ENCODE data around the gene GBP6.
"Not testable (repeated sequence)": the region's sequence is repeated elsewhere in the genome, so short reads cannot be mapped to it uniquely, and the experiment has no call there.

GBP6 gene

GRCh38 chr1:89367221-89367620 lies 3.4 kb downstream of the GBP6 start:
- DNase-seq (ENCODE audit: low read depth in 3 of 3, low spot score in 1 of 3), result no peak

- DNase-seq (ENCODE audit: low read depth in 3 of 3, low spot score in 1 of 3), result no peak
Observed at GRCh38 chr1:89369331-89369730, 5.5 kb downstream of the GBP6 start.

GRCh38 chr1:89373810-89374209 lies 10.0 kb downstream of the GBP6 start:
- not testable (repeated sequence) for DNase-seq (ENCODE audit: low read depth in 3 of 3, low spot score in 1 of 3)

DNA sequence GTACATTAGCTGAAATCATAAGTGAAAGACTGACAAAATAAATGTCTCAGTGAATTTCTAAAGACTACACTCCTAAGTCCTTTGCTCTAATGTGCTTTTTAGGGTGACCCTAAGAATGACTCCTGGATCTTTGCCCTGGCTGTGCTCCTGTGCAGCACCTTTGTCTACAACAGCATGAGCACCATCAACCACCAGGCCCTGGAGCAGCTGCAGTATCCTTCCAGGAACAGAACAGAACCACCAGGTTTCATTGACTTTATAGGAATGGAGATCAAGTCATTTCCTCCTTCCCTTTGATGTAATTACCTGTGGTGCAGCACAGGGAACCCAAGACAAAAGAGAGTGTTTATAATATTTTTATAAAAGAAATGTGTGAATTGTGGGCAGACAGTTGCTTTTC lies 14.1 kb downstream of the GBP6 start:
- DNase-seq (ENCODE audit: low read depth in 3 of 3, low spot score in 1 of 3), result no peak

DNA sequence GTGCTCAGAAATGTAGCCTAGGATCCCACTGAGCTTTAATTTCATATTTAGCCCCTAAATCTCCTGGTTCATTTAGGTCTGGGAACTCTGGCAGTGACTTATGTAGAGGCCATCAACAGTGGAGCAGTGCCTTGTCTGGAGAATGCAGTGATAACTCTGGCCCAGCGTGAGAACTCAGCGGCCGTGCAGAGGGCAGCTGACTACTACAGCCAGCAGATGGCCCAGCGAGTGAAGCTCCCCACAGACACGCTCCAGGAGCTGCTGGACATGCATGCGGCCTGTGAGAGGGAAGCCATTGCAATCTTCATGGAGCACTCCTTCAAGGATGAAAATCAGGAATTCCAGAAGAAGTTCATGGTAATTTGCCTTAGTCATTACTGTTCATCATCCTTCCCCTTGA lies 17.8 kb downstream of the GBP6 start:
- no peak for DNase-seq (ENCODE audit: low read depth in 3 of 3, low spot score in 1 of 3)

- DNase-seq (ENCODE audit: low read depth in 3 of 3, low spot score in 1 of 3), result no peak
Observed at GRCh38 chr1:89382479-89382878, 18.6 kb downstream of the GBP6 start.

DNA sequence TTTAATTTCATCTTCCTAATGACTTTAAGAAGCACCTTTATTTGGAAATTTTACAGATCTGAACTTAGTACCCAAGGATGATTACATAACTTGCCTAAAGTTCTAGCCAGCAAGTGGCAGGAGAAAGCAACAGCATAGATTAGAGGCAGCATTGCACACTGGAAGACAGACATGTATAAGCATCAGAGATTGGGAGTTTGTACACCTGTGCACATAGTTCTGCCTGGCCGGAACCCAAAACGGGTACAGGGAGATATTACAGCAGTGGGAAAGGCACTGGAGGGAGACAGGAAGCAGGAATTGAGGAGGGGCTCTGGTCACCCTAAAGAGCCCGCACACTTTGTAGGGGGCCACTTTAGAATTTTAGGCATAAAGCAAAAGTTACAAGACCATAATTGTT lies 19.3 kb downstream of the GBP6 start:
- DNase-seq (ENCODE audit: low read depth in 3 of 3, low spot score in 1 of 3), result no peak

DNA sequence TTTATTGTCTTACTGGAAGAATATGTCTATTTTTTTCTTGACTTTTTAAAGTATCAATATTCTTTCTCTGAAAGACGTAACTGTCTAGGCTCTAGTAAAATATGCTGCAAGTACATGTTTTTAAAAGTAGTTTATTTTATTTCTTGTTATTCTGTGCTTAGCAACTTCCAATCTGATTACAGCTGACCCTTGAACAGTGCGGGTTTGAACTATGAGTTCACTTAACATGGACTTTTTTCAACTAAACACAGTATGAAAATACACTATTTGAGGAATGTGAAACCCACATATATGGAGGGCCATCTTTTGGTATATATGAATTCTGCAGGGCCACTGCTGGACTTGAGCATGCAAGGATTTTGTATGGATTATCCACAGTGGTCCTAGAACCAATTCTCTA lies 26.8 kb downstream of the GBP6 start:
- DNase-seq (ENCODE audit: low read depth in 3 of 3, low spot score in 1 of 3), result no peak

DNA sequence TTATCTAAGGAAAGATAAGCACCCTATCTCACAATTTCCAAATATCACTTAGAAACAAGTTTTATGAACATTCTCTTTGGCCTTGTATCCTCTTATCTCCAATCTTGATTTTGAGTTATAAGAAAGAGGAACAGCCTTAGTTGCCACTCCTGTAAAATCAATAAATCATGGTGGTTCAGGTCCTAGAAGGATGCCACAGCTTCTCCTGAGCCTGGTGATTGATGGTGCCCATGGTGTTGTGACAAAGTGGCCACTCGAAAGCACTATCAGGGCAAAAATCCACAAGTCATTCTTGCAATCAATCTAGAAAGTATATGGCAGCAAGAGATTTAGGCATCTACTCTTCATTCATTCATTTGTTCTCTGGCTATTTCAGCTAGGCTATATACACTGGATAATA lies 27.8 kb downstream of the GBP6 start:
- DNase-seq (ENCODE audit: low read depth in 3 of 3, low spot score in 1 of 3), result no peak

- DNase-seq (ENCODE audit: low read depth in 3 of 3, low spot score in 1 of 3), result no peak
Observed at GRCh38 chr1:89394851-89395250, 31.0 kb downstream of the GBP6 start.

- DNase-seq (ENCODE audit: low read depth in 3 of 3, low spot score in 1 of 3), result no peak
Observed at GRCh38 chr1:89396902-89397301, 33.0 kb downstream of the GBP6 start.

DNA sequence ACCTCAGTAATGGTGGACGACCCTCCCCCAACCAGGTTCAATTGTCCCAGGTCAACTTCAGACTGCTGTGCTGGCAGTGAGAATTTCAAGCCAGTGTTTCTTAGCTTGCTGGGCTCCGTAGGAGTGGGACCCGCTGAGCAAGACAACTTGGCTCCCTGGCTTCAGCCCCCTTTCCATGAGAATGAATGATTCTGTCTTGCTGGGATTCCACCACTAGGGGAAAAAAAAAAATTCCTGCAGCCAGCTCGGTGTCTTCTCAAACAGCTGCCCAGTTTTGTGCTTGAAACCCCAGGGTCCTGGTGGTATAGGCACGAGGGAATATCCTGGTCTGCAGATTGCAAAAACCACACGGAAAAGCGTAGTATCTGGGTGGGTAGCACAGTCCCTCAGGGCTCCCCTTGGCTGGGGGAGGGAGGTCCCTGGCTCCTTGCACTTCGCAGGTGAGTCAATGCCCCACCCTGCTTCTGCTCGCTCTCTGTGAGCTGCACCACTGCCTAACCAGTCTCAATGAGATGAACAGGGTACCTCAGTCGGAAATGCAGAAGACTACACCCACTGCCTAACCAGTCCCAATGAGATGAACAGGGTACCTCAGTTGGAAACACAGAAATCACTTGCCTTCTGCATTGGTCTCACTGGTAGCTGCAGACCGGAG lies 41.5 kb downstream of the GBP6 start:
- no peak for DNase-seq (ENCODE audit: low read depth in 3 of 3, low spot score in 1 of 3)

DNA sequence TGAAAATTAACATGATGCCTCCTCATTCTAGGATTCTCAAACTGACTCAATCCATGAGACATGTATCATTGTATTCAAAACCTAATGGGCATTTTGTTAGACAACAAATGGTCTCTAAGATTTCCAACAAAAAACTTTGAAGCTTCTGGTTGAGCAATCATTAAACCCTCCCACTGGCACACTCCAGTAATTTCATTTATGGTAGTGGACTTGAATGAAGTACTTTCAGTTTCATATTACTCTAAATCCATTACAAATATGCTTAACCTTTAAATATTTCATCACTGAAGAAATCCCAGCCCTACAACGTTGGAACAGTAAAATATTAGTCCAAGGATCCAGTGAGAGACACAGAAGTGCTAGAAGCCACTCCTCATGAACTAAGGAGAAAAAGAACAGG lies 43.5 kb downstream of the GBP6 start:
- no peak for DNase-seq (ENCODE audit: low read depth in 3 of 3, low spot score in 1 of 3)

GRCh38 chr1:89407768-89408167 lies 43.9 kb downstream of the GBP6 start:
- DNase-seq (ENCODE audit: low read depth in 3 of 3, low spot score in 1 of 3), result not testable (repeated sequence)

DNA sequence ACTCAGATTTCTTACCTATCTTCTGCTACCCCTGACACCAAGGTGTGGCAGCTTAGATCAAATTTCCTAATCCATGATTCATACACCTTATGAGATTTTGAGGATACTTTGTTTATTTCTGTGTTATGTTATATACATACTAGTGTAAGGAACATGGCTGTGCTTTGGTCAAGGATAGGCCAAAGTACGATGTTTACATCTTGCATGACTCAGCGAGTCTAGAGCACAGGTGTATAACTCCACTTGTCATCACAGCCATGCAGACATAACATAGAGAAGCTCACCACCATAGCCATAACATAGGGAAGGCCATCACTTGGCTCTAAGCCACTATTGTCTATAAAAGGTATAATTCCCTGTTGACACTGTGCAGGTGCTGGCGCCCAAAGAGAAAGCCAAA lies 61.2 kb downstream of the GBP6 start:
- DNase-seq (ENCODE audit: low read depth in 3 of 3, low spot score in 1 of 3), result no peak

- no peak for DNase-seq (ENCODE audit: low read depth in 3 of 3, low spot score in 1 of 3)
Observed at GRCh38 chr1:89429062-89429461, 65.2 kb downstream of the GBP6 start.

DNA sequence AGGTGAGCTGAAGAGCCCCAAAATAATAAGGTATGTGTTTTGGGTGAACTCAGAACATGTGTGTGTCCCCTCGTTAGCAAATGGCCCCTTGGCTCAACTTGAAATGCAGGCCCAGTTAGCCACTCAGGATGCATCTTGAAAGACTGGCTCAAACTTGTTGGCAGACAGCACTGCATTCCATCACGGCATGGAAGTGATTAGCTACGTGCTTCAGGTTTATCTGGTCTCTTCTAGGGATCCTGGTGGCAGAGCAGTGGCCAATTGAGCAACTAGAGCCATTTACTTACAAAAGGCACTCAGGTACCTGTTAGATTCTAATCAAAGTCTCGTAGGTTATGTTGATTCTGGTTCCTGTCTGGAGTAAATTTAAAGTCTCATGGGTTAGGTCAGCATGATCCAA lies 65.8 kb downstream of the GBP6 start:
- DNase-seq (ENCODE audit: low read depth in 3 of 3, low spot score in 1 of 3), result not testable (repeated sequence)

DNA sequence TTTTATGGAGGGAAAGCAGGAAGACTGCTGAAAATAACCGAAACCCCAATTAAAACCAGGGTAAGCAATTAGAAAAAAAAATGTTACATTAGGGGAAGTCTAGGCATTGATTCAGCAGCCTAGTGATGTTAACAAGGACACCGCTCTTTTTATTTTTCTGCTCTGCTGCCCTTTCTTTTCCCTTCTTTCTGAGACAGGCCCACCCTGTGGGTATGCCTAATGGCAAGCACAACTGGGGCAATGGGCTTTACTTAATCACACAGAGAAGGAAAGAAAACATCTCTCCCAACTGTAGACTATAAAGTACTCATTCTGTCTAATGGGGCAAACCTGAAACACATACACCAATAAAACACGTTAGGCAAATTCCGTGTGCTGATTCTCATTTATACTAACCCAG lies 69.6 kb downstream of the GBP6 start:
- DNase-seq (ENCODE audit: low read depth in 3 of 3, low spot score in 1 of 3), result no peak

GRCh38 chr1:89434058-89434780 lies 70.4 kb downstream of the GBP6 start:
- DNase-seq (ENCODE audit: low read depth in 3 of 3, low spot score in 1 of 3), result not testable (repeated sequence)

All from stimulated activated CD4-positive, alpha-beta T cell treated with anti-CD3 and anti-CD28 coated beads, TNF-alpha, amount 100 ng/mL, for 1 hour (primary cell).